Right lobe of liver (tissue), 4 donors: ENCODE measurements around the gene AGAP3.

Source experiments
- CTCF ChIP-seq, 4 donors: fragments of 200-600 bp in 3 of 4; fragments of 450-650 bp in 1 of 4; IDR thresholded peaks; one replicate each; pipeline versions ENCODE4 v1.5.1 to v1.8.0; 2016 to 2022; ENCODE audit warnings: antibody characterized with exemption in 4 of 4, mild to moderate bottlenecking in 2 of 4
- POLR2A ChIP-seq: fragments of 450-650 bp; IDR thresholded peaks from one replicate; pipeline ENCODE4 v1.6.1; 2017; ENCODE audit warnings: antibody characterized with exemption, mild to moderate bottlenecking
- donor health status: DM: no; HTN: no; CAD: no.
- donor health status: DM: no; HTN: no; CAD: no.
- donor health status: DM: no; HTN: yes; CAD: no.

GRCh38 chr7:151083824-151084160, 2.5 kb upstream of the AGAP3 start:
- TF ChIP-seq CTCF (IDR thresholded peaks at IDR 0.05) (no peak), POLR2A (no peak)
